ENCODE measurements around the gene DEDD2. TPM values are rescaled to one million over a fixed set of nuclear protein-coding genes. Genes with fewer than 3 reads are reported as not detected.

DEDD2 gene
- total RNA-seq, 4 donors from 2014 or later, result 20.6 to 60.2 (median 51.6) TPM

DNA sequence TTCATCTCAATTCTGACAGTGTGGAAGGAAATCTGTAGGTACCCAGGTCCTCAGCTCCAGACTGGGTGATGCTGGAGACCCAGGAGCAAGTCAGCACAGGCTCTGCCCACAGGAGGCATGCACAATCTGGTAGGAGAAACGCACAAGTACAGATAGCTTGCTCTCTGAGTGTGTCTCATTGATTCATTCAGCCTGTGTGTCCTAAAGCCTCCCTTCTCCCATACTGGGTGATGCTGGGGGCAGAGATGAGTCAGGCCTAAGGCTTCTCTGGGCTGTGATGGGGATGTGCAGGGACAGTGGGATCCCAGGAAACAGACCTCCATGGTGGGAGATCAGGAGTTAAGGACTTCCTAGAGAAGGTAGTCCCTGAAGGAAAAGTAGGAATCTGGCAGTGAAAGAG lies 9.4 kb upstream of the DEDD2 start:
- DNase-seq, result no peak
- H3K4me3 ChIP-seq, result no peak overlapping the region
- TF ChIP-seq, protein P1, sequence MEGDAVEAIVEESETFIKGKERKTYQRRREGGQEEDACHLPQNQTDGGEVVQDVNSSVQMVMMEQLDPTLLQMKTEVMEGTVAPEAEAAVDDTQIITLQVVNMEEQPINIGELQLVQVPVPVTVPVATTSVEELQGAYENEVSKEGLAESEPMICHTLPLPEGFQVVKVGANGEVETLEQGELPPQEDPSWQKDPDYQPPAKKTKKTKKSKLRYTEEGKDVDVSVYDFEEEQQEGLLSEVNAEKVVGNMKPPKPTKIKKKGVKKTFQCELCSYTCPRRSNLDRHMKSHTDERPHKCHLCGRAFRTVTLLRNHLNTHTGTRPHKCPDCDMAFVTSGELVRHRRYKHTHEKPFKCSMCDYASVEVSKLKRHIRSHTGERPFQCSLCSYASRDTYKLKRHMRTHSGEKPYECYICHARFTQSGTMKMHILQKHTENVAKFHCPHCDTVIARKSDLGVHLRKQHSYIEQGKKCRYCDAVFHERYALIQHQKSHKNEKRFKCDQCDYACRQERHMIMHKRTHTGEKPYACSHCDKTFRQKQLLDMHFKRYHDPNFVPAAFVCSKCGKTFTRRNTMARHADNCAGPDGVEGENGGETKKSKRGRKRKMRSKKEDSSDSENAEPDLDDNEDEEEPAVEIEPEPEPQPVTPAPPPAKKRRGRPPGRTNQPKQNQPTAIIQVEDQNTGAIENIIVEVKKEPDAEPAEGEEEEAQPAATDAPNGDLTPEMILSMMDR (IDR thresholded peaks at IDR 0.05), result no peak
- TF ChIP-seq POLR2A (IDR thresholded peaks at IDR 0.05), result no peak
- H3K36me3 ChIP-seq, result peaks cover 0 to 74% (median 0%) of the 10 kb centered on the region in 3 donors
- H3K27me3 ChIP-seq, result no peaks in the 10 kb centered on the region
- H3K4me1 ChIP-seq, result no peaks in the 10 kb centered on the region
- no peaks in the 10 kb centered on the region for H3K9me3 ChIP-seq
- no peak overlapping the region for H3K27ac ChIP-seq

DNA sequence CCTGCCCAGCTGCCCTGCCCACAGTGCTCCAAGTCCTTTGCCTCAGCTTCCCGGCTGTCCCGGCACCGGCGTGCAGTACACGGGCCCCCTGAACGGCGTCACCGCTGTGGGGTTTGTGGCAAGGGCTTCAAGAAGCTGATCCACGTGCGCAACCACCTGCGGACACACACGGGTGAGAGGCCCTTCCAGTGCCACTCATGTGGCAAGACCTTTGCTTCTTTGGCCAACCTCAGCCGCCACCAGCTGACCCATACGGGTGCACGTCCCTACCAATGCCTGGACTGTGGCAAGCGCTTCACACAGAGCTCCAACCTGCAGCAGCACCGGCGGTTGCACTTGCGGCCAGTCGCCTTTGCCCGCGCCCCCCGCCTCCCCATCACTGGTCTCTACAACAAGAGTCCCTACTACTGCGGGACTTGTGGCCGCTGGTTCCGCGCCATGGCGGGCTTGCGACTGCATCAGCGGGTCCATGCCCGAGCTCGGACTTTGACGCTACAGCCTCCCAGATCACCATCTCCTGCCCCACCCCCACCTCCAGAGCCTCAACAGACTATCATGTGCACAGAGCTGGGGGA lies 8.3 kb upstream of the DEDD2 start:
- no peak overlapping the region for H3K27ac ChIP-seq
- H3K27me3 ChIP-seq, result no peaks in the 10 kb centered on the region
- H3K4me3 ChIP-seq, result no peak overlapping the region
- no peak for DNase-seq
- peaks cover 0 to 64% (median 0%) of the 10 kb centered on the region in 3 donors for H3K36me3 ChIP-seq
- peaks cover 0 to 10% (median 3%) of the 10 kb centered on the region in 4 donors for H3K4me1 ChIP-seq
- H3K9me3 ChIP-seq, result no peaks in the 10 kb centered on the region
- no peak for TF ChIP-seq POLR2A (IDR thresholded peaks at IDR 0.05)
- TF ChIP-seq, protein P1 (IDR thresholded peaks at IDR 0.05), result no peak

DNA sequence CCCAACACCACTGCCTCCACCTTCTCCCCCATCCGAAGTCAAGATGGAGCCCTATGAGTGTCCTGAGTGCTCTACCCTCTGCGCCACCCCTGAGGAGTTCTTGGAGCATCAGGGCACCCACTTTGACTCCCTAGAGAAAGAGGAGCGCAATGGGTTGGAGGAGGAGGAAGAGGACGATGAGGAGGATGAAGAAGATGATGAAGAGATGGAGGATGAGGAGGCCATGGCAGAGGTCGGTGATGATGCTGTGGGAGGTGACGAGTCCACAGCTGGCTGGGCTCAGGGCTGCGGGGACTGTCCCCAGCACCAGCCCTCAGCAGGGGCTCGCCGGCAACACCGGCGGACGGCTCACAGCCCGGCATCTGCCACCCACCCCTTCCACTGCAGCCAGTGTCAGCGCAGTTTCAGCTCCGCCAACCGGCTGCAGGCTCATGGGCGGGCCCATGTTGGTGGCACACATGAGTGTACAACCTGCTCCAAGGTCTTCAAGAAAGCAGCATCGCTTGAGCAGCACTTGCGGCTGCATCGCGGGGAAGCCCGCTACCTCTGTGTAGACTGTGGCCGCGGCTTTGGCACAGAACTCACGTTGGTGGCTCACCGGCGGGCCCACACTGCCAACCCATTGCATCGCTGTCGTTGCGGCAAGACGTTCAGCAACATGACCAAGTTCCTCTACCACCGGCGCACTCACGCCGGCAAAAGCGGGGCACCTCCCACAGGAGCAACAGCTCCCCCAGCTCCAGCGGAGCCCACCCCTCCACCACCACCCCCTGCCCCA lies 7.7 kb upstream of the DEDD2 start:
- no peak for DNase-seq
- Histone ChIP-seq H3K27ac (no peak overlapping the region), H3K27me3 (no peaks in the 10 kb centered on the region), H3K9me3 (no peaks in the 10 kb centered on the region), H3K4me3 (no peak overlapping the region), H3K4me1 (peaks cover 0 to 13% (median 5%) of the 10 kb centered on the region in 4 donors), H3K36me3 (peaks cover 0 to 57% (median 0%) of the 10 kb centered on the region in 3 donors)
- TF ChIP-seq, protein P1 (IDR thresholded peaks at IDR 0.05), result no peak
- TF ChIP-seq POLR2A (IDR thresholded peaks at IDR 0.05), result no peak

DNA sequence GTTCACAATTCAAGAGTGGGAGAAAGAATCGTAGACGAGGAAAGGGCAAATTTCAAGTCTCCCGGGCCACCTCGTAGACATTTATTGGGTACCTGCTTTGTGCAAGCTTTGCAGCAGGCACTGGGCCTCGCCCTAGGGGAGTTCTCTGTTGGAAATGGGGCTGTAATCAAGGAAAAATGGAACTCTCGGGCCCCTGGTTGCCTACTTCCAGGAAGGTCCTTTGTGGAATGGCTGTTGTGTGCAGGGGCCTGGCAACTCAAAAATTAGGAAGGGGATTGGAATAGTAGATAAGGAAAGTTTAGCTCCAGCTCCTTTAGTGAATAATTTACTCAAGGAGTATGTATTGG lies 3.2 kb upstream of the DEDD2 start:
- H3K4me3 ChIP-seq, result peak overlapping the region; percentile 63 to 77 (median 74)
- peak overlapping the region; percentile 80 to 90 (median 86) for H3K27ac ChIP-seq
- H3K4me1 ChIP-seq, result peaks cover 0 to 42% (median 20%) of the 10 kb centered on the region in 4 donors
- DNase-seq, result no peak
- H3K9me3 ChIP-seq, result no peaks in the 10 kb centered on the region
- H3K36me3 ChIP-seq, result peaks cover 0 to 18% (median 0%) of the 10 kb centered on the region in 3 donors
- TF ChIP-seq POLR2A (IDR thresholded peaks at IDR 0.05), result no peak
- TF ChIP-seq, protein P1 (IDR thresholded peaks at IDR 0.05), result no peak
- no peaks in the 10 kb centered on the region for H3K27me3 ChIP-seq

DNA sequence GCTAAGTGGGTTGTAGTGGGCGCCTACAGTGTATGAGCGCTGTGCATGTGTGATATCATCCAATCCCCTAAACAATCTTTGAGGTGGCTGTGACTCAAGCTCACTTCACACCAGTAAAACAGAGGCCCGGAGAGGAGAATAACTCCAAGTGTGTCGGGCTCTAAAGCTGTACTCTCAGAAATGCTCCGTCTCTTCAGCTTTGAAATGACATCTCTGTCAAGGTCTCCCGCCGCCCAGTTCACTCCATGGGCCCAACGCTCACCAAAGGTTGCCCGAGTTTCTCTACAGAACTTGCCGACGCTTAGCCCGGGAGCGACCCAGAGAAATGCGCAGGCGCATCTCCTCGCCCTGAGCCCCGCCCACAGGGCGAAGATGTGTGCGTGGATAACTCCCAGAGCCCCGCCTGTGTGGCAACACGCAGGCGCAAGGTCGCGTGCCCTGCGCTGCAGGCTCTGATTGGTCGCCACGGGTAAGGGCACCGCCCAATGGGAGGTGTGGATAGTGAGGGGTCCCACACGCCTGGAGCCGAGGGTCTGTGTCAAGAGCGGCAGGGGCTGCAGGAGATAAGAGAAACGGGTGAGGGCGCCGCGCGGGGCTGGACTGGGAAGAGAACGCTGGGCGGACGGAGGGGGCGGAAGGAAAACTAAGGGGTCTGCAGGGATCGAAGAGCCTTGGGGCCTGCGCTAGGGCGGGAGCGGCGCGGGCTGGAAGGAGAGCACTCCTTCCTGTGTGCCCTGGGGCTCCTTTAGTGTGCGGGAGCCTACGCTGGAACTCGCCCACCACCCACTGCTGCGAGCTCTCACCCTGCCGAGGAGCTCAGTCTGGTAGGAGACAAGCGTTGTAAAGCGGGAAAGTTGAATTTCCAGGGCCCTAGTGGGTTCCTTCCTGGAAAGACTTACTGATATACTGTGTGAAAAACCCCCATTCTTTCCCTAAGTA lies 2.6 kb upstream of the DEDD2 start, which contains the start of gene ZNF526:
TSS of gene ZNF526 (plus strand) at position 501 of the 939 bp plus-strand sequence. CDS start 4,092 bp downstream, outside the sequence.
- H3K27me3 ChIP-seq, result no peaks in the 10 kb centered on the region
- peaks cover 0 to 14% (median 0%) of the 10 kb centered on the region in 3 donors for H3K36me3 ChIP-seq
- peak; percentile 97 to 99 (median 98) for DNase-seq
- H3K9me3 ChIP-seq, result no peaks in the 10 kb centered on the region
- H3K4me3 ChIP-seq, result peak within 1 kb of the TSS; percentile 63 to 77 (median 74)
- H3K4me1 ChIP-seq, result peaks cover 0 to 49% (median 24%) of the 10 kb centered on the region in 4 donors
- H3K27ac ChIP-seq, result peak within 1 kb of the TSS; percentile 80 to 90 (median 86)
- TF ChIP-seq, protein P1 (IDR thresholded peaks at IDR 0.05), result peak in 1 of 6 experiments; percentile 10
- TF ChIP-seq POLR2A (IDR thresholded peaks at IDR 0.05), result peak; percentile 60 to 62
